SK-N-MC (cell line): ENCODE results near the gene MB21D2.

ENCODE experiments used
- DNase-seq: peaks from one replicate; pipeline ENCODE4 v3.0.0-alpha.2; 2011; ENCODE audit warnings: low read depth, low spot score
- H3K27ac ChIP-seq: fragments of 200-600 bp; sonication (generic); 2 replicates; pipeline ENCODE4 v1.5.1; 2016; ENCODE audit warnings: mixed run types
- H3K36me3 ChIP-seq: fragments of 200-600 bp; sonication (generic); 2 replicates; pipeline ENCODE4 v1.6.1; 2017; ENCODE audit warnings: antibody characterized with exemption, low read length, mixed read lengths; ENCODE audit not compliant: insufficient read depth
- H3K4me3 ChIP-seq: fragments of 200-600 bp; sonication (generic); 2 replicates; pipeline ENCODE4 v1.5.1; 2016
- H3K9ac ChIP-seq: fragments of 200-600 bp; sonication (generic); 2 replicates; pipeline ENCODE4 v1.8.0; 2017; ENCODE audit warnings: mixed run types, mixed read lengths; ENCODE audit not compliant: insufficient read length
- H3K9me3 ChIP-seq: fragments of 200-600 bp; sonication (generic); 2 replicates; pipeline ENCODE4 v1.6.1; 2017; ENCODE audit warnings: low read depth, mild to moderate bottlenecking, antibody characterized with exemption, low read length, moderate library complexity, mixed read lengths
- EZH2 ChIP-seq: fragments of 200-600 bp; sonication (generic); IDR thresholded peaks from one replicate; pipeline ENCODE4 v1.6.1; 2017; ENCODE audit warnings: antibody characterized with exemption
- FOXP2 ChIP-seq: optimal IDR thresholded peaks from 2 replicates; pipeline ENCODE3; 2011; ENCODE audit warnings: mild to moderate bottlenecking, moderate library complexity; ENCODE audit not compliant: insufficient read depth; ENCODE audit errors: extremely low read length, control extremely low read depth
- POLR2AphosphoS5 ChIP-seq: IDR thresholded peaks from 2 replicates; pipeline ENCODE4 v1.6.1; 2012; ENCODE audit warnings: mild to moderate bottlenecking, low read depth, low read length, borderline replicate concordance

MB21D2 gene

DNA sequence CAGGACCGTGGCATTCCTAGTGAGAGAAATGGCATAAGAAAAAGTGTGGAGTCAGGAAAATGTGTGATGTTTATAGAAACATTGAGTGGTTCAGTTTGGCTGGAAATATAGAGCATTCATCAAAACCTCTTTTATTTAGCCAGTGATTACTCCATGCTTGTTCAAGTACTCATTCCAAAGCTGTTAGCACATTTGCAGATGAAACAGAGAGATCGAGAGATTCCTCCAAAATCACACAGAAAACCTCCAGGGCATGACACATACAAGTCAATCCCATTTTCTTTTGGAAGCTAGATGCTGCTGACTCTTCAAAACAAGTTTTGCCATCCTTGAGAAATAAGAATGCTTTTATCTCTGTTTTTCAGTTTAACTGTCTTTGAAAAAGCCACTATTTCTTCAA, 11.5 kb upstream of the MB21D2 start:
- no peak for DNase-seq
- Histone ChIP-seq H3K4me3 (no peak overlapping the region), H3K9me3 (no peaks in the 10 kb centered on the region), H3K36me3 (no peaks in the 10 kb centered on the region), H3K27ac (no peak overlapping the region), H3K9ac (no peak overlapping the region)
- TF ChIP-seq EZH2 (no peak), FOXP2 (no peak), POLR2AphosphoS5 (no peak)

DNA sequence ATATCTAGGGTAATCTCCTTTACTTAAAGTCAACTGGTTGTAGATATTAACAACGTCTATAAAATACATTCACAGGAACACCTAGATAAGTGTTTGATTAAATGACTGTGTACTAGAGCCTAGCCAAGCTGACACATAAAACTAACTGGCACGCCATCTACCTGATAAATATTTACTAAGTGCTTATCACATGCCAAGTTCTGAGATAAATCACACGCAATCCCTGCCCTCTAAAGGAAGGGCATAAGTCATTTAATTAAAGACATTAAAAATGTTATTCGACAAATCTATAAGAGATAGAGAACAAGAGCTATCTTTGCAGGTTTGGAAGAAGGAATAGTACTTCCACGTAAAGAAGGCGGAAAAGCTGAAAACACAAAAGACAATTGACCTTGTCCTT, 11.1 kb upstream of the MB21D2 start:
- Histone ChIP-seq H3K36me3 (no peaks in the 10 kb centered on the region), H3K9me3 (no peaks in the 10 kb centered on the region), H3K4me3 (no peak overlapping the region), H3K27ac (no peak overlapping the region), H3K9ac (no peak overlapping the region)
- TF ChIP-seq POLR2AphosphoS5 (no peak), FOXP2 (no peak), EZH2 (no peak)
- DNase-seq: no peak

DNA sequence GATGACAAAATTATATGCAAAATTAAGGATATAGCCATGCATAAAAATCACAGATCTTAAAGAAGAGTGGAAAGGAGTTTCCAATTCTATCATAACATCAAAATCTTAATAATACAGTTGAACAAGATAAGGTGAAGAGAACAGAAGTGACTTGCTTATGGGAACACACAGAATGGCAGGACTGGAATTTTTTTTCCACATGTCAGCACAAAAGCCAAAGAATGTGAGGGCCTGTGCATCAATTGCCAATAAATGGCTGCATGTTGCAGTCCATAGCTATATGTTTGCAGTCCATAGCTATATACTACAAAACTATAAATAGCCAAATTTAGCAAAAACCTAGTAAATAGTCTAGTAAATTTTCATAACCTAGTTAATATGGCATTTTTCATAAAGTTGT, 10.4 kb upstream of the MB21D2 start:
- no peak for DNase-seq
- Histone ChIP-seq H3K9ac (no peak overlapping the region), H3K36me3 (no peaks in the 10 kb centered on the region), H3K27ac (no peak overlapping the region), H3K4me3 (no peak overlapping the region), H3K9me3 (no peaks in the 10 kb centered on the region)
- TF ChIP-seq EZH2 (no peak), FOXP2 (no peak), POLR2AphosphoS5 (no peak)

DNA sequence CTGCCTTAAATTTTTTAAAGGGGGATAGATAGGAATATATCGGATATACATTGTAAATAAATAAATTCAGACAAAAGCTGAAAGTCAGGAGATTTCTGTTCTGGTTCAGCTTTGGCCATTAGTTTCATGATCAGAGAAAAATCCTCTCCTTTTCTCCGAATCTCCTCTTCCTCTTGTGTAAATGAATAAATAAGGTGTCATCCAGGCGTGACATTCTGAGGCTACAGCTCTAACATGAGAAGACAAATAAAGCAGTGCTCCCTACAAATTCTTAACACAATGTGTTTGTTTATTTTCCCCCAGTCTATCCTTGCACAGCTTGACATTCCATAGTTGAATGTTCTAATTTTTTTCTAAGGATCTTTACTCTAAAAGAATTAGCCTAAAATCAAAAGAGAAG, 9.4 kb upstream of the MB21D2 start:
- no peak for TF ChIP-seq FOXP2
- no peak for TF ChIP-seq EZH2
- no peak for TF ChIP-seq POLR2AphosphoS5
- Histone ChIP-seq H3K4me3 (no peak overlapping the region), H3K27ac (no peak overlapping the region), H3K36me3 (no peaks in the 10 kb centered on the region), H3K9ac (no peak overlapping the region), H3K9me3 (no peaks in the 10 kb centered on the region)
- DNase-seq: no peak

DNA sequence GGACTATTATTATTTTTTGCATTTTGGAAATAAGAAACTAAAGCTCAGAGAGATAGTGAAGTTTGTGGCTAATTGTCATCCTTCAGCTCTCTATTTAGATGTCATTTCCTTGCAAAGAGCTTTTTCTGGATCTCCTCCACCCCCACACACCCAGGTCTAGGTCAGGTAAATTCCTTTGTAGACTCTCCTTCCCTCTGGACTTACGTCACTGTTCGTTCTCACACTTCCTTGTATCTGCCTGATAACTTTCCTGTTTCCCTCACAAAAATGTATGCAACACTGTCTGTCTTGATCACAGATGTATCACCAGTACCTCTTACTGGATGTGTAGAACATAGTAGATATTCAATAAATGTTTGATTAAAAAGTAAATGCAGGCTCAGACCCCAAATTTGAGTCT, 6.1 kb upstream of the MB21D2 start:
- H3K27ac ChIP-seq: no peak overlapping the region
- no peak for DNase-seq
- TF ChIP-seq EZH2 (no peak), POLR2AphosphoS5 (no peak), FOXP2 (no peak)
- H3K4me3 ChIP-seq: no peak overlapping the region
- H3K36me3 ChIP-seq: no peaks in the 10 kb centered on the region
- no peak overlapping the region for H3K9ac ChIP-seq
- H3K9me3 ChIP-seq: no peaks in the 10 kb centered on the region

DNA sequence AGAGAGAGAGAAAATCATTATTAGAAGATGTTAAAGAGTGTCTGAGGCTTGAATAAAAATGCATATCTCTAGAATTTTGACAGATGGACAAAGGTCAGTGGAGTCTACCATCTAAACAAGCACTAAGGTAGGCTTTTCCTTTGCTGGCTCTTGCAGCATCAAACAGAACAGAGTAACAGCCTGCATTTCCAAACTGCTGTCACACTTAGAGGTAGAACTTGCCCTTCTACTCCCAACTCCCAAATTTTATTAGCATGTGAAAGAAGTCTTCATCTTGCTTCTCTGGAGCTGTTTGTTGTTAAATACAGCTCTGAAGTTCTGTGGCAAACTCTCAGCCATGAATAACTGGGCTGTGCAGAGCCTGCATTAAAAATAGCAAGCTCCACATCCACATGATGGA, 4.1 kb upstream of the MB21D2 start:
- no peak for DNase-seq
- no peak overlapping the region for H3K9ac ChIP-seq
- TF ChIP-seq POLR2AphosphoS5 (no peak), FOXP2 (no peak), EZH2 (no peak)
- H3K36me3 ChIP-seq: no peaks in the 10 kb centered on the region
- no peaks in the 10 kb centered on the region for H3K9me3 ChIP-seq
- no peak overlapping the region for H3K27ac ChIP-seq
- no peak overlapping the region for H3K4me3 ChIP-seq

DNA sequence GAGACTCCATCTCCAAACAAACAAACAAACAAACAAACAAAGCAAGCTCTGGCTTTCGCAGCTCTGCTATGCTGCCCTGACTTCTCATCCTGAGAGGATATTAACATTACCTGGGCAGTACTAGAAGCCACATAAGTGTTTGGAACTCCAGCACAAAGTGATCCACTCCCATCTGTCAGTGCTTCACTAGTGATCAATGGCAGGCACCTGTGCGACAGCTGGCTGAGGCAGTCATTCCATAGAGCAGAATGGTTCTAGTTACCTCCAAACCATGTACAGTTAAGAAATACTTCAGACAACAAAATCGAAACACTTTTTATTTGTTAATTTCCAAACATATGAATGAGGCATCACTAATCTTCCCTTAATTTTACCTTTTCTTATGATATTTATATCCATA, 2.8 kb upstream of the MB21D2 start:
- Histone ChIP-seq H3K27ac (no peak overlapping the region), H3K4me3 (no peak overlapping the region), H3K9me3 (no peaks in the 10 kb centered on the region), H3K36me3 (no peaks in the 10 kb centered on the region), H3K9ac (no peak overlapping the region)
- TF ChIP-seq POLR2AphosphoS5: no peak
- TF ChIP-seq EZH2: no peak
- no peak for TF ChIP-seq FOXP2
- DNase-seq: no peak

DNA sequence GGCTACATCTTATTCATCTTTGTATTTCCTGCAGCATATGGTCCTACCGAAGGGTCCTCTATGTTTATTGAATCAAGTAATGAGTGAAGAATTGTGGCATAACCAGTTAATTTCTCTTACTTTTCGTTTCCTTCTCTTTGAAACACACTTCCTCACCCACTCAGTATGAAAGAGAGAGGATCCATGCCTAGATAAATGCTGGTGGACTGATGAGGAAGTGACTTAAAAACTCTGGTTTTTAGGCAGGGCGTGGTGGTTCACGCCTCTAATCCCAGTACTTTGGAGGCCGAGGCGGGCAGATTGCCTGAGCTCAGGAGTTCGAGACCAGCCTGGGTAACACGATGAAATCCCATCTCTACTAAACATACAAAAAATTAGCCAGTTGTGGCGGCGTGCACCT, 2.2 kb upstream of the MB21D2 start:
- H3K36me3 ChIP-seq: no peaks in the 10 kb centered on the region
- H3K9ac ChIP-seq: no peak overlapping the region
- no peak for TF ChIP-seq FOXP2
- no peak for TF ChIP-seq POLR2AphosphoS5
- no peak for TF ChIP-seq EZH2
- H3K4me3 ChIP-seq: no peak overlapping the region
- no peaks in the 10 kb centered on the region for H3K9me3 ChIP-seq
- H3K27ac ChIP-seq: no peak overlapping the region
- no peak for DNase-seq

DNA sequence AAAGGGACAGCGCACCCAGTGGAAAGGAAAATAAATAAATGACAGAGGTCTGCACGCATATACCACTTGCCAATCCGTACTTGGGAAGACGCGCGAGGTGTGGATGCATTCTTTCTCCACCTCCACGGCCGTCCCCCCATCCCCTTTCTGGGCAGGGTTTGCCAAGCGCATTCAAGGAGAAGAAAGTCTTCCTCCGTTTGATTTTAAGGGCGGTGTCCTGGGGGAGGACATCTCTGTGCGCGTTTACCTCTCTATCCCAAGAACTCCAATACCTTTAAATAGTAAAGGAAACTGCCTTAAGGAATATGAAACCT, 576 bp upstream of the MB21D2 start:
- no peak overlapping the region for H3K27ac ChIP-seq
- no peak for DNase-seq
- peak overlapping the region; percentile 98 for H3K4me3 ChIP-seq

More for the DNA sequence above, 576 bp upstream of the MB21D2 start:
- no peak for TF ChIP-seq POLR2AphosphoS5
- no peak for TF ChIP-seq EZH2
- TF ChIP-seq FOXP2: no peak
- Histone ChIP-seq H3K9ac (peak overlapping the region; percentile 55), H3K36me3 (no peaks in the 10 kb centered on the region), H3K9me3 (no peaks in the 10 kb centered on the region)
